ENCODE data around the gene SMARCA4. TPM values are rescaled to one million over a fixed set of nuclear protein-coding genes. Genes with fewer than 3 reads are reported as not detected.
"Not testable (repeated sequence)": the region's sequence is repeated elsewhere in the genome, so short reads cannot be mapped to it uniquely, and the experiment has no call there.

Gene SMARCA4
- total and polyA plus RNA-seq, 7 experiments from 2014 or later, result 11.8 to 126 (median 102) TPM

GRCh38 chr19:11069561-11069960 is 108.7 kb downstream of the SMARCA4 start:
- Histone ChIP-seq H3K27ac (ENCODE audit: low read depth, low read length) (no peak overlapping the region), H3K4me1 (ENCODE audit: control insufficient read depth in 2 of 2, insufficient read depth in 2 of 2, low read length in 2 of 2) (no peaks in the 10 kb centered on the region), H3K9me3 (ENCODE audit: control insufficient read depth in 2 of 3, low read length in 3 of 3) (no peaks in the 10 kb centered on the region), H3K27me3 (ENCODE audit: control insufficient read depth in 2 of 2, insufficient read depth in 2 of 2, low read length in 2 of 2) (no peaks in the 10 kb centered on the region), H3K4me3 (ENCODE audit: low read length) (no peak overlapping the region), H3K36me3 (ENCODE audit: control insufficient read depth in 2 of 3, insufficient read depth in 3 of 3, low read length in 3 of 3) (peaks cover 0 to 12% (median 0%) of the 10 kb centered on the region in 3 experiments)
- Mint-ChIP-seq H3K4me3 (no peak overlapping the region), H3K9me3 (no peaks in the 10 kb centered on the region), H3K27ac (peak overlapping the region in 1 of 9 donors; percentile 72), H3K36me3 (peaks cover 0 to 17% (median 9%) of the 10 kb centered on the region in 5 donors), H3K4me1 (peaks cover 3 to 9% (median 7%) of the 10 kb centered on the region in 7 donors), H3K27me3 (no peaks in the 10 kb centered on the region)
- intact Hi-C loops (cut with micrococcal nuclease), result no loop called here
- ChIA-PET CTCF (interaction anchor here (0.6 kb wide), 1 partner anchor 29 kb away, joined by 3 read pairs; no protein-coding TSS in a partner anchor), POLR2A (no interaction called here)
- ATAC-seq, result no peak
- no peak for DNase-seq

- Histone ChIP-seq H3K27me3 (ENCODE audit: control insufficient read depth in 2 of 2, insufficient read depth in 2 of 2, low read length in 2 of 2) (no peaks in the 10 kb centered on the region), H3K4me1 (ENCODE audit: control insufficient read depth in 2 of 2, insufficient read depth in 2 of 2, low read length in 2 of 2) (no peaks in the 10 kb centered on the region), H3K36me3 (ENCODE audit: control insufficient read depth in 2 of 3, insufficient read depth in 3 of 3, low read length in 3 of 3) (peaks cover 0 to 12% (median 0%) of the 10 kb centered on the region in 3 experiments), H3K9me3 (ENCODE audit: control insufficient read depth in 2 of 3, low read length in 3 of 3) (no peaks in the 10 kb centered on the region), H3K27ac (ENCODE audit: low read depth, low read length) (no peak overlapping the region), H3K4me3 (ENCODE audit: low read length) (no peak overlapping the region)
- no peak for DNase-seq
- ChIA-PET POLR2A (no interaction called here), CTCF (interaction anchor here (0.6 to 0.7 kb wide), 2 partner anchors 21 to 22 kb away, joined by 3 to 4 read pairs; no protein-coding TSS in a partner anchor)
- intact Hi-C loops (cut with micrococcal nuclease), result no loop called here
- no peak overlapping the region for H3K27ac Mint-ChIP-seq
- H3K9me3 Mint-ChIP-seq, result no peaks in the 10 kb centered on the region
- peaks cover 0 to 15% (median 9%) of the 10 kb centered on the region in 5 donors for H3K36me3 Mint-ChIP-seq
- no peak overlapping the region for H3K4me3 Mint-ChIP-seq
- H3K27me3 Mint-ChIP-seq, result no peaks in the 10 kb centered on the region
- H3K4me1 Mint-ChIP-seq, result peaks cover 4 to 15% (median 9%) of the 10 kb centered on the region in 7 donors
- no peak for ATAC-seq
Measured at GRCh38 chr19:11070123-11070522, 109.3 kb downstream of the SMARCA4 start.

- ATAC-seq, result no peak
- ChIA-PET POLR2A (interaction anchor here (0.7 kb wide), 1 partner anchor 20 kb away, joined by 3 read pairs; no protein-coding TSS in a partner anchor), CTCF (no interaction called here)
- Mint-ChIP-seq H3K27me3 (no peaks in the 10 kb centered on the region), H3K36me3 (peaks cover 0 to 4% (median 0%) of the 10 kb centered on the region in 5 donors), H3K4me1 (peaks cover 4 to 15% (median 9%) of the 10 kb centered on the region in 7 donors), H3K4me3 (no peak overlapping the region), H3K9me3 (no peaks in the 10 kb centered on the region), H3K27ac (no peak overlapping the region)
- H3K4me1 ChIP-seq (ENCODE audit: control insufficient read depth in 2 of 2, insufficient read depth in 2 of 2, low read length in 2 of 2), result no peaks in the 10 kb centered on the region
- H3K27me3 ChIP-seq (ENCODE audit: control insufficient read depth in 2 of 2, insufficient read depth in 2 of 2, low read length in 2 of 2), result no peaks in the 10 kb centered on the region
- no peaks in the 10 kb centered on the region for H3K36me3 ChIP-seq (ENCODE audit: control insufficient read depth in 2 of 3, insufficient read depth in 3 of 3, low read length in 3 of 3)
- H3K27ac ChIP-seq (ENCODE audit: low read depth, low read length), result no peak overlapping the region
- no peak for DNase-seq
- intact Hi-C loops (cut with micrococcal nuclease), result no loop called here
- H3K9me3 ChIP-seq (ENCODE audit: control insufficient read depth in 2 of 3, low read length in 3 of 3), result no peaks in the 10 kb centered on the region
- no peak overlapping the region for H3K4me3 ChIP-seq (ENCODE audit: low read length)
Measured at GRCh38 chr19:11073568-11073967, 112.7 kb downstream of the SMARCA4 start.

- H3K4me1 ChIP-seq (ENCODE audit: control insufficient read depth in 2 of 2, insufficient read depth in 2 of 2, low read length in 2 of 2); H3K27ac ChIP-seq (ENCODE audit: low read depth, low read length); H3K4me3 Mint-ChIP-seq; intact Hi-C loops (cut with micrococcal nuclease); H3K27me3 ChIP-seq (ENCODE audit: control insufficient read depth in 2 of 2, insufficient read depth in 2 of 2, low read length in 2 of 2); H3K4me3 ChIP-seq (ENCODE audit: low read length); H3K27me3 Mint-ChIP-seq; DNase-seq; H3K36me3 ChIP-seq (ENCODE audit: control insufficient read depth in 2 of 3, insufficient read depth in 3 of 3, low read length in 3 of 3); ATAC-seq; CTCF ChIA-PET; H3K36me3 Mint-ChIP-seq; H3K9me3 Mint-ChIP-seq; H3K9me3 ChIP-seq (ENCODE audit: control insufficient read depth in 2 of 3, low read length in 3 of 3): not testable (repeated sequence)
- H3K27ac Mint-ChIP-seq, result peak overlapping the region in 1 of 9 donors; percentile 23
- peaks cover 0 to 15% (median 6%) of the 10 kb centered on the region in 7 donors for H3K4me1 Mint-ChIP-seq
- POLR2A ChIA-PET, result interaction anchor here (0.6 kb wide), 1 partner anchor 25 kb away, joined by 3 read pairs; no protein-coding TSS in a partner anchor
Measured at GRCh38 chr19:11076792-11077191, 116.0 kb downstream of the SMARCA4 start.

- no peak overlapping the region for H3K4me3 Mint-ChIP-seq
- ATAC-seq (no peak), DNase-seq (no peak)
- no peaks in the 10 kb centered on the region for H3K36me3 Mint-ChIP-seq
- Histone ChIP-seq H3K27ac (ENCODE audit: low read depth, low read length) (no peak overlapping the region), H3K4me1 (ENCODE audit: control insufficient read depth in 2 of 2, insufficient read depth in 2 of 2, low read length in 2 of 2) (no peaks in the 10 kb centered on the region), H3K36me3 (ENCODE audit: control insufficient read depth in 2 of 3, insufficient read depth in 3 of 3, low read length in 3 of 3) (no peaks in the 10 kb centered on the region), H3K4me3 (ENCODE audit: low read length) (no peak overlapping the region), H3K9me3 (ENCODE audit: control insufficient read depth in 2 of 3, low read length in 3 of 3) (no peaks in the 10 kb centered on the region), H3K27me3 (ENCODE audit: control insufficient read depth in 2 of 2, insufficient read depth in 2 of 2, low read length in 2 of 2) (no peaks in the 10 kb centered on the region)
- ChIA-PET CTCF (interaction anchor here (1.6 kb wide), 1 partner anchor 9 kb away, joined by 3 read pairs; no protein-coding TSS in a partner anchor), POLR2A (interaction anchor here (0.7 kb wide), 1 partner anchor 13 kb away, joined by 3 read pairs; no protein-coding TSS in a partner anchor)
- peaks cover 0 to 14% (median 6%) of the 10 kb centered on the region in 7 donors for H3K4me1 Mint-ChIP-seq
- intact Hi-C loops (cut with micrococcal nuclease), result no loop called here
- no peaks in the 10 kb centered on the region for H3K27me3 Mint-ChIP-seq
- no peaks in the 10 kb centered on the region for H3K9me3 Mint-ChIP-seq
- H3K27ac Mint-ChIP-seq, result no peak overlapping the region
Measured at GRCh38 chr19:11078893-11079292, 118.1 kb downstream of the SMARCA4 start.

GRCh38 chr19:11079999-11080398 is 119.2 kb downstream of the SMARCA4 start:
- Mint-ChIP-seq H3K4me1 (peaks cover 0 to 9% (median 6%) of the 10 kb centered on the region in 7 donors), H3K27ac (peak overlapping the region in 1 of 9 donors; percentile 69), H3K9me3 (no peaks in the 10 kb centered on the region), H3K36me3 (no peaks in the 10 kb centered on the region), H3K4me3 (no peak overlapping the region), H3K27me3 (no peaks in the 10 kb centered on the region)
- Histone ChIP-seq H3K4me1 (ENCODE audit: control insufficient read depth in 2 of 2, insufficient read depth in 2 of 2, low read length in 2 of 2) (no peaks in the 10 kb centered on the region), H3K27me3 (ENCODE audit: control insufficient read depth in 2 of 2, insufficient read depth in 2 of 2, low read length in 2 of 2) (no peaks in the 10 kb centered on the region), H3K9me3 (ENCODE audit: control insufficient read depth in 2 of 3, low read length in 3 of 3) (no peaks in the 10 kb centered on the region), H3K27ac (ENCODE audit: low read depth, low read length) (no peak overlapping the region), H3K4me3 (ENCODE audit: low read length) (no peak overlapping the region), H3K36me3 (ENCODE audit: control insufficient read depth in 2 of 3, insufficient read depth in 3 of 3, low read length in 3 of 3) (no peaks in the 10 kb centered on the region)
- no peak for ATAC-seq
- ChIA-PET CTCF (interaction anchor here (0.6 to 1.6 kb wide), 2 partner anchors 8 to 68 kb away, joined by 3 to 4 read pairs; no protein-coding TSS in a partner anchor), POLR2A (no interaction called here)
- DNase-seq, result no peak
- intact Hi-C loops (cut with micrococcal nuclease), result no loop called here

All from naive thymus-derived CD4-positive, alpha-beta T cell (primary cell).